ENCODE measurements around the gene FYB2.

Gene FYB2

DNA sequence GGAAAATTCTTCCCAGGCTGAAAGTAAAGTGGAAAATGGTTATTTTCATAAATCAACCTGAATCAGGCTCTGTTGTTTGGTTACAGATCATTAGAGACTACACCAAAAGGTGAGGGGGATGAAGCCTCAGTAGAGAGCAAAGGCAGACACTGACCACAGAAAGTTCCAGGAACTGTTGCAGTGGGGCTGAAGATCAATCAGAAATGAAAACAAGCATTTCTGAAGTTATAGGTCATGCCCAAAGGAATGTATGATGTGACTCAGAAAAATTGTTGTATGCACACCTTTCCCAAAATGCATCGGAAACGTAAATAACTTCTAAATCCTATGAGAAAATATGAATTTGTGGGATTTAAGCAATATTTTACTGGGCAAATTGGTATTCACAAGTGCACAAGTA lies 63.3 kb downstream of the FYB2 start:
- no peak for ATAC-seq
- TF ChIP-seq RARB (CRISPR knock-in tag; IDR thresholded peaks at IDR 0.05) (no peak), CREB5 (CRISPR knock-in tag; IDR thresholded peaks at IDR 0.05; ENCODE audit: low read depth) (no peak), ARNTL (CRISPR knock-in tag; IDR thresholded peaks at IDR 0.05; ENCODE audit: borderline replicate concordance, low read depth) (no peak), TCF4 (CRISPR knock-in tag; IDR thresholded peaks at IDR 0.05; ENCODE audit: borderline replicate concordance) (no peak), POU6F1 (CRISPR knock-in tag; IDR thresholded peaks at IDR 0.05; ENCODE audit: borderline replicate concordance, low read depth) (no peak), SNAI2 (CRISPR knock-in tag; IDR thresholded peaks at IDR 0.05) (no peak), ZNF70 (CRISPR knock-in tag; IDR thresholded peaks at IDR 0.05) (no peak), CSDC2 (CRISPR knock-in tag; IDR thresholded peaks at IDR 0.05) (no peak), ZC3H10 (CRISPR knock-in tag; IDR thresholded peaks at IDR 0.05) (no peak)

GRCh38 chr1:56754708-56755479 lies 64.3 kb downstream of the FYB2 start:
- TF ChIP-seq OSR1 (CRISPR knock-in tag; IDR thresholded peaks at IDR 0.05): no peak
- ATAC-seq: no peak

DNA sequence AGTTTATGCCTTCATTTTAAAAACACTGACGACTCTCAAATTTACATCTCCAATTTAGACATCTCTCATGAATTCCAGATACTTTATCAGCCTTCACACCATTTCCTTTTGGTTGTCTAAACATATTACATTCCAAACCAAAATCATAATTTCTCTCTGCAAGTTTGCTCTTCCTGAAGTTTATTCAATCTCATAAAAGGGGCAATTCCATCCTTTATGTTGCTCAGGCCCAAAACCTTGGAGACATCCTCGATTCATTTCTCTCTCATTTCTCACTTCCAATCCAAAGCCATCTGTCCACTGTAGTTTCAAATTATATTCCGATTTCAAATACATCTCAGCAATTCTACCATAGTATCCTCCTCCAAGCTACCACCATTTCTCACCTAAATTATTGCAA lies 74.0 kb downstream of the FYB2 start:
- TF ChIP-seq ISL1 (CRISPR knock-in tag; IDR thresholded peaks at IDR 0.05) (no peak), CREB5 (CRISPR knock-in tag; IDR thresholded peaks at IDR 0.05; ENCODE audit: low read depth) (no peak), PATZ1 (CRISPR knock-in tag; IDR thresholded peaks at IDR 0.05; ENCODE audit: borderline replicate concordance) (no peak), SNAI2 (CRISPR knock-in tag; IDR thresholded peaks at IDR 0.05) (no peak), OSR1 (CRISPR knock-in tag; IDR thresholded peaks at IDR 0.05) (no peak), BACH2 (CRISPR knock-in tag; IDR thresholded peaks at IDR 0.05; ENCODE audit: borderline replicate concordance) (no peak), POU6F1 (CRISPR knock-in tag; IDR thresholded peaks at IDR 0.05; ENCODE audit: borderline replicate concordance, low read depth) (no peak), ZNF565 (CRISPR knock-in tag; conservative IDR thresholded peaks at IDR 0.05; ENCODE audit: low read depth) (no peak), TCF4 (CRISPR knock-in tag; IDR thresholded peaks at IDR 0.05; ENCODE audit: borderline replicate concordance) (no peak), TOX (CRISPR knock-in tag; IDR thresholded peaks at IDR 0.05; ENCODE audit: borderline replicate concordance) (no peak), RARB (CRISPR knock-in tag; IDR thresholded peaks at IDR 0.05) (no peak), GLIS3 (CRISPR knock-in tag; IDR thresholded peaks at IDR 0.05) (no peak), ZFP30 (CRISPR knock-in tag; IDR thresholded peaks at IDR 0.05) (no peak), ARNTL (CRISPR knock-in tag; IDR thresholded peaks at IDR 0.05; ENCODE audit: borderline replicate concordance, low read depth) (no peak), CSDC2 (CRISPR knock-in tag; IDR thresholded peaks at IDR 0.05) (no peak), ZFP3 (CRISPR knock-in tag; IDR thresholded peaks at IDR 0.05) (no peak), ZNF70 (CRISPR knock-in tag; IDR thresholded peaks at IDR 0.05) (no peak), ZNF8 (CRISPR knock-in tag; IDR thresholded peaks at IDR 0.05) (no peak), ESRRG (CRISPR knock-in tag; IDR thresholded peaks at IDR 0.05) (no peak)
- TF ChIP-seq, protein P1, sequence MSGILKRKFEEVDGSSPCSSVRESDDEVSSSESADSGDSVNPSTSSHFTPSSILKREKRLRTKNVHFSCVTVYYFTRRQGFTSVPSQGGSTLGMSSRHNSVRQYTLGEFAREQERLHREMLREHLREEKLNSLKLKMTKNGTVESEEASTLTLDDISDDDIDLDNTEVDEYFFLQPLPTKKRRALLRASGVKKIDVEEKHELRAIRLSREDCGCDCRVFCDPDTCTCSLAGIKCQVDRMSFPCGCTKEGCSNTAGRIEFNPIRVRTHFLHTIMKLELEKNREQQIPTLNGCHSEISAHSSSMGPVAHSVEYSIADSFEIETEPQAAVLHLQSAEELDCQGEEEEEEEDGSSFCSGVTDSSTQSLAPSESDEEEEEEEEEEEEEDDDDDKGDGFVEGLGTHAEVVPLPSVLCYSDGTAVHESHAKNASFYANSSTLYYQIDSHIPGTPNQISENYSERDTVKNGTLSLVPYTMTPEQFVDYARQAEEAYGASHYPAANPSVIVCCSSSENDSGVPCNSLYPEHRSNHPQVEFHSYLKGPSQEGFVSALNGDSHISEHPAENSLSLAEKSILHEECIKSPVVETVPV (CRISPR knock-in tag; IDR thresholded peaks at IDR 0.05): no peak
- no peak for ATAC-seq
